ENCODE measurements around the gene TPRG1.
"Not testable (repeated sequence)": the region's sequence is repeated elsewhere in the genome, so short reads cannot be mapped to it uniquely, and the experiment has no call there.

The TPRG1 gene

GRCh38 chr3:189320511-189320910 is 148.7 kb downstream of the TPRG1 start:
- DNase-seq, result no peak

GRCh38 chr3:189322339-189322738 is 150.6 kb downstream of the TPRG1 start:
- DNase-seq, result no peak

- DNase-seq, result no peak
Measured at GRCh38 chr3:189324538-189325138, 152.9 kb downstream of the TPRG1 start.

GRCh38 chr3:189325454-189325853 is 153.7 kb downstream of the TPRG1 start:
- no peak for DNase-seq

GRCh38 chr3:189329630-189330029 is 157.9 kb downstream of the TPRG1 start:
- not testable (repeated sequence) for DNase-seq

GRCh38 chr3:189330066-189330465 is 158.3 kb downstream of the TPRG1 start:
- DNase-seq, result no peak

DNA sequence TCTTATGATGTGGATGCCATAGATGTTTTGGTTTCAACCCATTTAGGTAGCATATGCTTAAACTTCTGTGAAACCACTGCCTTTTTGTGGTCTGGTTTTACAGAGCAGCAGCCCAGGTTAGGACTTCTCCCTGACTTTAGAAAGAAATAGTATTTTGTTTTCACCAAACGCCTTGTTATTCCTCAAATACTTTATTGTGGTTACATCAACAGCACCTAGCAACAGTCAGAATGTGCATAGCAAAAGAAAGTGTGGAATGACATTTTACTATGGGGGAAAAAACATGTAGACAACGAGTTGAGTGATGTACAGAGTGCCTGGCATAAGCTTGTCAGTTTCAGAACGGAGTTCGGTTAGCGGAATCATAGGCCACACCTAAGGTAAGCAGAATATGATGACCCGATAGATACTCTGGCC is 159.2 kb downstream of the TPRG1 start:
- DNase-seq, result no peak

- no peak for DNase-seq
Measured at GRCh38 chr3:189334064-189334920, 162.5 kb downstream of the TPRG1 start.

GRCh38 chr3:189337673-189338091 is 165.9 kb downstream of the TPRG1 start:
- no peak for DNase-seq

DNA sequence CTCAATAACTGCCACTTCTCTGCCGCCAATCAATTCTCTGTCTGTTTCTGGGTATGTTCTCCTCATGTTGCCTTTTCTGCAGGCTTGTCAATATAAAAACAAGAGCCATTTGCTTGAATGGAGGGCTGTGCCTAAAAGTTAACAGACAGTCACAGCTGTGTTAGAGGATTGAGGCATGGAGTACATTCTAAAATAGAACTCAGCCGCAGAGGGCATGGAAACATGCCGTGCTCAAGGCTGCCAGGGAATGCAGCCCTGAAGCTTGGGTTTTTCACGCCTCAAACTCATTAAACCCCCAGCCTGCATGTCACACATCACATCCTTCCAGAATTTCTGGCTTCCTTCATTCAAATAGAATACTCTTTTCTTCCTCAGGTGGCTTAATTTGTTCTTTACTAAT is 166.6 kb downstream of the TPRG1 start:
- no peak for DNase-seq

- no peak for DNase-seq
Measured at GRCh38 chr3:189339996-189340395, 168.2 kb downstream of the TPRG1 start.

DNA sequence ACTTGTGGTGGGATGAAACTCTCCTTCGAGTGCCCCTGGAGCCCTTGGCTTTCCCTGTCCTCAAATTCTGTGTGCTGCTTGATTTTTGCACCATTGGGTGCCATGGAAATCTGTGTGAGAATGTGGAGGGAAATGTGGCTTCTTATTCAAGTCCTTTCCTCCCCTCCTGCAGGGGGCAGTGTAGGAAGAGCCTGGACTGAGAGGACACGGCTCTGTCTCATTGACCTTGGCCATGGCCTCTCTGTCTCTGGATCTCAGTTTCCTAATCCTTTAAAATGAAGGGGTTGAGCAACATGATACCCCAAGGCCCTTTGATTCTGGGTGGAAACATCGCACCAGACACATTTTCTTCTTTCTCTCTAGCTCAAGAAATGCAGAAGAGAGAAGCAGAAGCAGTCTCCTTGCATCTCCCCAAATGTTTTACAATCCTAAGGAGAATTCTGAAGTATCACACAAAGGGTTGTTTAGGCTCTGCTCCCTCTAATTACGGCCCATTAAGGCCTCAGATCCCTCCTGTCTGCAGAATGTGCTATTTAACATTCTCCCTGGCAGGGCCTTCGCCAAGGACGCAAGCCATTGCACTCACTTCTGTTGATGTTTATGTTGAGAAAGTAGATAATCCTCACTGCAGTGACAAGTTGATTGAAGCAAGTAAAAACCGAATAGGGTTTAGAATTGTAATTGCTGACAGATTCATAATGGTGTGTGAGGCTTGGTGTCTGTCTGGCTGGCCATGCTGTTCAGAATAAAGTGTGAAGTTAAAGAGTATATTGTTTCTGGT is 169.1 kb downstream of the TPRG1 start:
- DNase-seq, result no peak

- no peak for DNase-seq
Measured at GRCh38 chr3:189342811-189343210, 171.0 kb downstream of the TPRG1 start.

- no peak for DNase-seq
Measured at GRCh38 chr3:189344996-189345395, 173.2 kb downstream of the TPRG1 start.

- no peak for DNase-seq
Measured at GRCh38 chr3:189349772-189350171, 178.0 kb downstream of the TPRG1 start.

DNA sequence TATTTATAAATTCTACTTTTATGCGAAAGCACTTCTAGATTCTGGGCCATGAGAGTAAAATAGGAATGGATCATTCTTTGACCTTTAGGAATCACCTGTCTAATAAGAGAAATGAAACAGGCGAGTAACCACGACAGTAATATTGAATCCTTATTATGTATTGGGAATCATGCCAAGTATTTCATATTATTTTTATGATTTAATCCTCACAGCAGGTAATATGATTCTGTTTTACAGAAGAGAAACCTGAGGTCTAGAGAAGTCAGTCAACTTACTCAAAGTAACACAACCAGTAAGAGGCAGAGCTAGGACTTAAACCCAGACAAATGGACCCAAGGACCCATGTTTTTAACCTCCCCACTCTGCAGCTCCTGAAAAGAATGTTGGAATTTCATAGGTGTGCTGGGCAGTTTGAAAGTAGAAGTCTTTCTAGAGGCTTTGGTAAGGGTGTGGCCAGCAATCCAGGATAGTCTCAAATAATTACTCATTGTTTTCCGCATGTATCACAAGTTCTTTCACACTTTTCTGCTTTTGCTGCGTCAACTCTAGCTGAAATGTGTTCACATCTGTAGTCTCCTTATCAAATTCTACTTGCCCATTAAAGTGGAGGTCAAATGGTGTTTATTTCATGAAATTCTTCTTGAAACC is 181.7 kb downstream of the TPRG1 start:
- no peak for DNase-seq

- DNase-seq, result no peak
Measured at GRCh38 chr3:189353988-189354889, 182.5 kb downstream of the TPRG1 start.

- DNase-seq, result no peak
Measured at GRCh38 chr3:189355115-189355480, 183.3 kb downstream of the TPRG1 start.

DNA sequence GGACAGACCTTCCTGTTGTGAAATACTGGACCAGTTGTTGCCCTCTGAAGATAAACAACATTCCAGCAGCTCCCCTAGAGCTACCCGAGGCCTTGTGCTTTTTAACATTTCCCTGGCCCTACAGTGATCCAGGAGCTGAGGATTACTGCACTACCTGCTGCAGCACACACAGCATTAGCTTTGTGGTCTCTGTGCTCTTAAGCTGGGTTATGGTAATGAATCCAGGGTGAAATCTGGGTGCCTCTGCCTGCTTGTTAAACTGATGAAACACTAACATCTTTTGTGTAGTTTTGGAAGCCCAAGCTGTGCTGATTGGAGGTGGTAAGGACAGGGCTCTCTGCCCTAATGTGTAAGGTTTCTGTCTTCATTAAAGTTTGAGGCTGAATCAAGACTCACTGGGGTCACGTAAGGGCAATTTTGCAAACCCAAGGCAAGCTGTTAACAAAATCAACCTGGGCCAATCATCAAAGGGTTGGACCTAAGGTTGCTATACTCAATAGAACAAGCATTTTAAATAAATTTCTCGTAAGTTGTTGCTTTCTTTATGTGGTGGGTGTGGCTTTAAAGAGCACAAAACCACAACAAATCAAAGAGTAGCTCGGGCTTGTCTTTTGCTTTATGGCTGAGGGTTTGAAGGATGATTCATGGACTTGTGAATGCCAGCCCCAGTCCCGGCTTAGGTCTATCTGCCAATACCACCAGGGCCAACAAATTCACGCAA is 183.9 kb downstream of the TPRG1 start:
- no peak for DNase-seq

DNA sequence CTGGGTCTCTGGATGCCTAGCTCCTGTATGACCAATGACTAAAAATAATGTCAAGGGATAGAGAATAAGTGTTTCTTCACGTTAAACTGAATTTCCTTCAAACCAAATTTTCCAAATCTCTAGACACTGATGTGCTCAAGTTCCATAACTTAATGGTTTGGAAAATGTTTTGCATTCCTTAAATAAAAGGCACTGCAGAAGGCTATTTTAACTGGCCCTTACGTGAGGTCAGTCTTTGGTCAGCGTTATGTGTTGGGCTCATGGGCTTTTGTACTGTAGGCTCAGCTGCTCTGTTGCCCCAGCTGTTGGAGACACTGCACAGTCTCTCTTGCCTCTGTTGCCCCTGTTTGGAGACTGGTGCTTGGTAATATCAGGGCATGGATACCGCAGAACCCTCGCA is 188.5 kb downstream of the TPRG1 start:
- DNase-seq, result no peak

DNA sequence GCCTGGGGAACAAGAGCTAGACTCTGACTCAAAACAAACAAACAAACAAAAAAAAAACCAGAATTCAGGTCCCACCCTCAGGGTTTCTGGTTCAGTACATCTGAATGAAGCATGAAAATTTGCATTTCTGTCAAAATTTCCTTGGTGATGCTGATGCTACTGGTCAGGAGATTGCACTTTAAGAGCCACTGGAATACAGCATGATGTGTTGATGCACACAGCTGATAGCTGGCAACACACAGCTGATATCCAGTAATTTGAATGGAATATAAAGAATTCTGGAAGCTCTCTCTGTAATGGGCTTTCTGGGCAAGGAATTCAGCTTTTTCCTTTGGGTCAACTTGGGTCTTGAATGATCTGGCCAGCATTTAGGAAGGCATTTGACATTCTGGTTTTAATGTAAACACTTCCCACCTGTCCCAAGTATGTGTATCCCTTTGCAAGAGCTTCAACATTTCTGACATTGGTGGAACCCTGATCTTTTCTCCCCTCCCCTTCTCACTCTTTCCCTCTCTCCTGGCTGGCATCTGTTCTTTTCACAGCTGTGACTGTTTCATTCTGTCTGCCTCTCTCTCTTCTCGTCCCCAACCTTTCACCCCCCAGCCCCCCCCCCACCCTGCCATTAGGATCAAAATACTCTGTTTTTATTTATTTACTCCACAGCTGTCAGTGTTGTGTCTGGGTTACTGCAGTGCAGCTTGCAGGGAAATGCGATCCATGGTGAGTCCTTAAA is 189.5 kb downstream of the TPRG1 start:
- no peak for DNase-seq
